A549 (cell line): ENCODE measurements around the gene PBX4. TPM values are rescaled to one million over a fixed set of nuclear protein-coding genes. Genes with fewer than 3 reads are reported as not detected.

Experiments used
- ATAC-seq, 2 experiments: fragments of 200-7000 bp in 1 of 2; fragments of >200 bp in 1 of 2; cut with Nextera tagmentation in 1 of 2; cut with Tn5 transposase in 1 of 2; 3 replicates each; pipeline versions ENCODE4 v1.8.0 to v1.9.1; 2018 to 2020; ENCODE audit warnings: mild to moderate bottlenecking in 1 of 2, moderate library complexity in 1 of 2
- CTCF ChIA-PET: fragments of 300-600 bp; sonication (Branson Sonifier 250); formaldehyde crosslinking; extraction: SDS; loops from one replicate; lab custom pipeline; 2021; ENCODE audit warnings: antibody characterized with exemption, inconsistent platforms; lab: Yijun Ruan, JAX
- POLR2A ChIA-PET: fragments of 350-600 bp; formaldehyde crosslinking; extraction: SDS; loops from one replicate; lab custom pipeline; 2021; ENCODE audit warnings: antibody characterized with exemption, inconsistent platforms; lab: Yijun Ruan, JAX
- DNase-seq, 2 experiments: peaks; one replicate each; pipeline versions ENCODE4 v3.0.0 to v3.0.0-alpha.2; 2011 to 2016; ENCODE audit warnings: low read depth in 1 of 2, low spot score in 1 of 2
- FAIRE-seq: peaks from 2 replicates; lab custom pipeline; 2011; peaks lifted over from hg19 to GRCh38; lab: Jason Lieb, UNC
- H3K27ac ChIP-seq, 2 experiments: fragments of >200 bp; sonication (Bioruptor Twin); formaldehyde crosslinking; 3 replicates each; pipeline ENCODE4 v1.5.1; 2016 to 2017
- H3K4me1 ChIP-seq: fragments of >200 bp; sonication (Bioruptor Twin); formaldehyde crosslinking; 3 replicates; pipeline ENCODE4 v1.6.1; 2016
- H3K4me2 ChIP-seq: fragments of >200 bp; sonication (Bioruptor Twin); formaldehyde crosslinking; 3 replicates; pipeline ENCODE4 v1.6.1; 2016
- H3K4me3 ChIP-seq: fragments of >200 bp; sonication (Bioruptor Twin); formaldehyde crosslinking; 3 replicates; pipeline ENCODE4 v1.5.1; 2016
- H3K9me3 ChIP-seq: fragments of >200 bp; sonication (Bioruptor Twin); formaldehyde crosslinking; 3 replicates; pipeline ENCODE4 v1.6.1; 2016
- BHLHE40 ChIP-seq: IDR thresholded peaks from 2 replicates; pipeline ENCODE4 v1.6.1; 2012; ENCODE audit warnings: low read depth, low read length, inconsistent platforms
- CBX2 ChIP-seq: fragments of 200-600 bp; sonication (generic); IDR thresholded peaks from 2 replicates; pipeline ENCODE4 v1.6.1; 2016; ENCODE audit warnings: low read depth, mild to moderate bottlenecking, borderline replicate concordance
- CBX8 ChIP-seq: fragments of 200-600 bp; sonication (generic); IDR thresholded peaks from 2 replicates; pipeline ENCODE4 v1.6.1; 2016
- CHD2 ChIP-seq: fragments of 150-350 bp; IDR thresholded peaks from 2 replicates; pipeline ENCODE4 v1.6.1; 2014; ENCODE audit warnings: low read length; ENCODE audit not compliant: partially characterized antibody
- EHF ChIP-seq: fragments of 250-450 bp; sonication (Bioruptor Pico); IDR thresholded peaks from 2 replicates; pipeline ENCODE4 v1.5.0; 2020; ENCODE audit warnings: mild to moderate bottlenecking
- EHMT2 ChIP-seq: fragments of 200-600 bp; sonication (generic); IDR thresholded peaks from 2 replicates; pipeline ENCODE4 v1.6.1; 2016; ENCODE audit warnings: antibody characterized with exemption, low read depth, mild to moderate bottlenecking, moderate library complexity
- EP300 ChIP-seq, 2 experiments: fragments of >200 bp; sonication (Bioruptor Twin); formaldehyde crosslinking; IDR thresholded peaks; 2 replicates in 1 of 2; 3 replicates in 1 of 2; pipeline ENCODE4 v1.6.1; 2016 to 2017
- FOSL2 ChIP-seq, 2 experiments: fragments of 450-650 bp in 1 of 2; fragments of >200 bp in 1 of 2; sonication (Bioruptor Twin) in 1 of 2; formaldehyde crosslinking; IDR thresholded peaks; 2 replicates each; pipeline versions ENCODE4 v1.5.0 to v1.6.1; 2016 to 2020; ENCODE audit warnings: mild to moderate bottlenecking in 1 of 2, moderate library complexity in 1 of 2
- JUNB ChIP-seq: fragments of >200 bp; sonication (Bioruptor Twin); formaldehyde crosslinking; IDR thresholded peaks from 2 replicates; pipeline ENCODE4 v1.6.1; 2016
- MAFK ChIP-seq: fragments of 450-650 bp; IDR thresholded peaks from 2 replicates; pipeline ENCODE4 v1.6.1; 2014; ENCODE audit not compliant: partially characterized antibody
- MAZ ChIP-seq: fragments of 150-350 bp; IDR thresholded peaks from 2 replicates; pipeline ENCODE4 v1.6.1; 2014; ENCODE audit warnings: antibody characterized with exemption, low read depth, low read length, borderline replicate concordance
- MYC ChIP-seq: IDR thresholded peaks from 2 replicates; pipeline ENCODE4 v1.6.1; 2012; ENCODE audit warnings: mild to moderate bottlenecking, inconsistent platforms, low read length, improper control_type of control experiment, borderline replicate concordance
- POLR2A ChIP-seq: IDR thresholded peaks from 2 replicates; pipeline ENCODE4 v1.6.1; 2012; ENCODE audit warnings: mild to moderate bottlenecking, low read length
- RAD21 ChIP-seq, 2 experiments: fragments of >200 bp in 1 of 2; sonication (Bioruptor Twin) in 1 of 2; formaldehyde crosslinking in 1 of 2; IDR thresholded peaks in 1 of 2; conservative IDR thresholded peaks in 1 of 2; 2 replicates in 1 of 2; 3 replicates in 1 of 2; pipeline ENCODE4 v1.6.1; 2012 to 2018; ENCODE audit warnings: inconsistent platforms in 1 of 2
- RARB ChIP-seq: fragments of 250-450 bp; sonication (Bioruptor Pico); IDR thresholded peaks from 2 replicates; pipeline ENCODE4 v1.8.0; 2021; ENCODE audit warnings: mild to moderate bottlenecking, moderate library complexity
- RFX5 ChIP-seq: fragments of 450-650 bp; IDR thresholded peaks from 2 replicates; pipeline ENCODE4 v1.7.1; 2014; ENCODE audit warnings: antibody characterized with exemption, mild to moderate bottlenecking, moderate library complexity
- SREBF2 ChIP-seq: fragments of 450-650 bp; IDR thresholded peaks from 2 replicates; pipeline ENCODE4 v1.6.1; 2014; ENCODE audit warnings: mild to moderate bottlenecking, moderate library complexity
- TFCP2L1 ChIP-seq: fragments of 250-450 bp; sonication (Bioruptor Pico); IDR thresholded peaks from 2 replicates; pipeline ENCODE4 v1.5.0; 2021; ENCODE audit warnings: mild to moderate bottlenecking
- ZNF302 ChIP-seq: fragments of 250-450 bp; sonication (Bioruptor Pico); IDR thresholded peaks from 2 replicates; pipeline ENCODE4 v1.9.0; 2021; ENCODE audit warnings: inconsistent platforms, mild to moderate bottlenecking, moderate library complexity
- WGBS: methylation state at CpG from one replicate; pipeline ENCODE4 v1.1.6; 2017; ENCODE audit errors: missing lambda C conversion rate; 5-methylcytosine and 5-hydroxymethylcytosine counted together
- polyA plus RNA-seq, 4 experiments: library from polyadenylated mRNA; depleted of rRNA in 3 of 4; stranded (reverse); fragments of >200 nt; fragmentation: RNase III in 1 of 4; extraction: RNeasy Plus Mini Kit Qiagen cat#74134 plus additional on column Dnase treatment in 1 of 4; gene quantifications; 2 replicates in 3 of 4; 3 replicates in 1 of 4; pipeline ENCODE4 v1.2.3, GENCODE V29; 2011 to 2017
- TF ChIP-seq, protein P1 (sequence below): fragments of >200 bp; sonication (Bioruptor Twin); formaldehyde crosslinking; IDR thresholded peaks from 3 replicates; pipeline ENCODE4 v1.5.1; 2016
- TF ChIP-seq, protein P2 (sequence below): fragments of 150-350 bp; IDR thresholded peaks from 2 replicates; pipeline ENCODE4 v1.6.1; 2014; ENCODE audit warnings: low read depth, mild to moderate bottlenecking, low read length
- TF ChIP-seq, protein P3 (sequence below): IDR thresholded peaks from 2 replicates; pipeline ENCODE4 v1.6.1; 2012
- TF ChIP-seq, protein P4 (sequence below): fragments of 450-650 bp; IDR thresholded peaks from 2 replicates; pipeline ENCODE4 v1.6.1; 2014; ENCODE audit warnings: antibody characterized with exemption
- TF ChIP-seq, protein P5 (sequence below): fragments of 200-600 bp; sonication (generic); IDR thresholded peaks from 2 replicates; pipeline ENCODE4 v1.6.1; 2016; ENCODE audit warnings: antibody characterized with exemption, mild to moderate bottlenecking, moderate library complexity

The PBX4 gene
- polyA plus RNA-seq, 2 of the 4 experiments (the other 2 are of a cell fraction): 0.70 to 0.90 TPM

DNA sequence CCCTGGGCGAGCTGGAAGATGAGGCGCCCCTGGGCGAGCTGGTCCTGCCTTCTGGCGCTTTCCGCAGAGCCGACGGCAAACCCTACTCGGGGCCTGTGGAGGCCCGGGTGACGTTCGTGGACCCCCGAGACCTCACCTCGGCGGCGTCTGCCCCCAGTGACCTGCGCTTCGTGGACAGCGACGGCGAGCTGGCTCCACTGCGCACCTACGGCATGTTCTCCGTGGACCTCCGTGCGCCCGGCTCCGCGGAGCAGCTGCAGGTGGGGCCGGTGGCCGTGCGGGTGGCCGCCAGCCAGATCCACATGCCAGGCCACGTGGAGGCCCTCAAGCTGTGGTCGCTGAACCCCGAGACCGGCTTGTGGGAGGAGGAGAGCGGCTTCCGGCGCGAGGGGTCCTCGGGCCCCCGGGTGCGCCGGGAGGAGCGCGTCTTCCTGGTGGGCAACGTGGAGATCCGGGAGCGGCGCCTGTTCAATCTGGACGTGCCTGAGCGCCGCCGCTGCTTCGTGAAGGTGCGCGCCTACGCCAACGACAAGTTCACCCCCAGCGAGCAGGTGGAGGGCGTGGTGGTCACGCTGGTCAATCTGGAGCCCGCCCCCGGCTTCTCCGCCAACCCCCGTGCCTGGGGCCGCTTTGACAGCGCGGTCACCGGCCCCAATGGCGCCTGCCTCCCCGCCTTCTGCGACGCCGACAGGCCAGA is 74.1 kb downstream of the PBX4 start:
- ChIA-PET CTCF (interaction anchor here (1.3 to 2.1 kb wide), 2 partner anchors 10 to 99 kb away, joined by 6 to 10 read pairs; partner anchors contain the start of gene GMIP), POLR2A (no interaction called here)
- H3K9me3 ChIP-seq: no peaks in the 10 kb centered on the region
- FAIRE-seq (no peak), DNase-seq (no peak), ATAC-seq (no peak)
- H3K4me2 ChIP-seq: no peak overlapping the region
- TF ChIP-seq, protein P1, sequence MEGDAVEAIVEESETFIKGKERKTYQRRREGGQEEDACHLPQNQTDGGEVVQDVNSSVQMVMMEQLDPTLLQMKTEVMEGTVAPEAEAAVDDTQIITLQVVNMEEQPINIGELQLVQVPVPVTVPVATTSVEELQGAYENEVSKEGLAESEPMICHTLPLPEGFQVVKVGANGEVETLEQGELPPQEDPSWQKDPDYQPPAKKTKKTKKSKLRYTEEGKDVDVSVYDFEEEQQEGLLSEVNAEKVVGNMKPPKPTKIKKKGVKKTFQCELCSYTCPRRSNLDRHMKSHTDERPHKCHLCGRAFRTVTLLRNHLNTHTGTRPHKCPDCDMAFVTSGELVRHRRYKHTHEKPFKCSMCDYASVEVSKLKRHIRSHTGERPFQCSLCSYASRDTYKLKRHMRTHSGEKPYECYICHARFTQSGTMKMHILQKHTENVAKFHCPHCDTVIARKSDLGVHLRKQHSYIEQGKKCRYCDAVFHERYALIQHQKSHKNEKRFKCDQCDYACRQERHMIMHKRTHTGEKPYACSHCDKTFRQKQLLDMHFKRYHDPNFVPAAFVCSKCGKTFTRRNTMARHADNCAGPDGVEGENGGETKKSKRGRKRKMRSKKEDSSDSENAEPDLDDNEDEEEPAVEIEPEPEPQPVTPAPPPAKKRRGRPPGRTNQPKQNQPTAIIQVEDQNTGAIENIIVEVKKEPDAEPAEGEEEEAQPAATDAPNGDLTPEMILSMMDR: no peak
- TF ChIP-seq CBX2 (no peak), EP300 (IDR thresholded peaks at IDR 0.05) (no peak), RFX5 (no peak), MAFK (no peak), RARB (CRISPR knock-in tag) (no peak), SREBF2 (no peak)
- TF ChIP-seq, protein P2, sequence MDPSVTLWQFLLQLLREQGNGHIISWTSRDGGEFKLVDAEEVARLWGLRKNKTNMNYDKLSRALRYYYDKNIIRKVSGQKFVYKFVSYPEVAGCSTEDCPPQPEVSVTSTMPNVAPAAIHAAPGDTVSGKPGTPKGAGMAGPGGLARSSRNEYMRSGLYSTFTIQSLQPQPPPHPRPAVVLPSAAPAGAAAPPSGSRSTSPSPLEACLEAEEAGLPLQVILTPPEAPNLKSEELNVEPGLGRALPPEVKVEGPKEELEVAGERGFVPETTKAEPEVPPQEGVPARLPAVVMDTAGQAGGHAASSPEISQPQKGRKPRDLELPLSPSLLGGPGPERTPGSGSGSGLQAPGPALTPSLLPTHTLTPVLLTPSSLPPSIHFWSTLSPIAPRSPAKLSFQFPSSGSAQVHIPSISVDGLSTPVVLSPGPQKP: no peak
- H3K4me1 ChIP-seq: no peaks in the 10 kb centered on the region
- H3K4me3 ChIP-seq: no peak overlapping the region
- 95% methylated on average over 28 of the region's 75 CpGs for WGBS
- no peak overlapping the region for H3K27ac ChIP-seq

DNA sequence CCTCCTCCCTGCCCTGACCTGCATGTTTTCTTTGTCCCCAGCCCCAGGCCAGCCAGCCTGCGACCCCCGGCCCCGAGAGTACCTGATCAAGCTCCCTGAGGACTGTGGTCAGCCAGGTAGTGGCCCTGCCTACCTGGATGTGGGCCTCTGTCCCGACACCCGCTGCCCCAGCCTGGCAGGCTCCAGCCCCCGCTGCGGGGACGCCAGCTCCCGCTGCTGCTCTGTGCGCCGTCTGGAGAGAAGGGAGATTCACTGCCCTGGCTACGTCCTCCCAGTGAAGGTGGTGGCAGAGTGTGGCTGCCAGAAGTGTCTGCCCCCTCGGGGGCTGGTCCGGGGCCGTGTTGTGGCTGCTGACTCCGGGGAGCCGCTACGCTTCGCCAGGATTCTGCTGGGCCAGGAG is 74.8 kb downstream of the PBX4 start:
- POLR2A ChIA-PET: interaction anchor here (0.6 kb wide), 1 partner anchor 35 kb away, joined by 3 read pairs; no protein-coding TSS in a partner anchor
- CTCF ChIA-PET: interaction anchor here (1.0 to 2.1 kb wide), 4 partner anchors 8 to 12 kb away, joined by 3 to 10 read pairs (median 4); no protein-coding TSS in a partner anchor
- H3K4me3 ChIP-seq: no peak overlapping the region
- H3K9me3 ChIP-seq: no peaks in the 10 kb centered on the region
- H3K4me1 ChIP-seq: no peaks in the 10 kb centered on the region
- no peak overlapping the region for H3K27ac ChIP-seq
- no peak for TF ChIP-seq CBX8
- TF ChIP-seq RAD21 (conservative IDR thresholded peaks at IDR 0.05 in 1 of 2, IDR thresholded peaks at IDR 0.05 in 1 of 2): no peak
- no peak for TF ChIP-seq MAZ
- TF ChIP-seq EHMT2: no peak
- TF ChIP-seq, protein P3, sequence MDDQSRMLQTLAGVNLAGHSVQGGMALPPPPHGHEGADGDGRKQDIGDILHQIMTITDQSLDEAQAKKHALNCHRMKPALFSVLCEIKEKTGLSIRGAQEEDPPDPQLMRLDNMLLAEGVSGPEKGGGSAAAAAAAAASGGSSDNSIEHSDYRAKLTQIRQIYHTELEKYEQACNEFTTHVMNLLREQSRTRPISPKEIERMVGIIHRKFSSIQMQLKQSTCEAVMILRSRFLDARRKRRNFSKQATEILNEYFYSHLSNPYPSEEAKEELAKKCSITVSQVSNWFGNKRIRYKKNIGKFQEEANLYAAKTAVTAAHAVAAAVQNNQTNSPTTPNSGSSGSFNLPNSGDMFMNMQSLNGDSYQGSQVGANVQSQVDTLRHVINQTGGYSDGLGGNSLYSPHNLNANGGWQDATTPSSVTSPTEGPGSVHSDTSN: no peak
- TF ChIP-seq FOSL2 (IDR thresholded peaks at IDR 0.05): no peak
- TF ChIP-seq FOSL2 (CRISPR knock-in tag; IDR thresholded peaks at IDR 0.05): no peak
- TF ChIP-seq JUNB: no peak
- no peak for TF ChIP-seq ZNF302 (CRISPR knock-in tag)
- TF ChIP-seq BHLHE40: no peak
- TF ChIP-seq TFCP2L1 (CRISPR knock-in tag): no peak
- TF ChIP-seq, protein P4, sequence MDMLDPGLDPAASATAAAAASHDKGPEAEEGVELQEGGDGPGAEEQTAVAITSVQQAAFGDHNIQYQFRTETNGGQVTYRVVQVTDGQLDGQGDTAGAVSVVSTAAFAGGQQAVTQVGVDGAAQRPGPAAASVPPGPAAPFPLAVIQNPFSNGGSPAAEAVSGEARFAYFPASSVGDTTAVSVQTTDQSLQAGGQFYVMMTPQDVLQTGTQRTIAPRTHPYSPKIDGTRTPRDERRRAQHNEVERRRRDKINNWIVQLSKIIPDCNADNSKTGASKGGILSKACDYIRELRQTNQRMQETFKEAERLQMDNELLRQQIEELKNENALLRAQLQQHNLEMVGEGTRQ: no peak
- TF ChIP-seq MAFK: no peak
- TF ChIP-seq EP300 (IDR thresholded peaks at IDR 0.05): no peak
- TF ChIP-seq MYC: no peak
- TF ChIP-seq POLR2A: no peak
- no peak for TF ChIP-seq EHF (CRISPR knock-in tag)
- no peak for TF ChIP-seq CHD2
- TF ChIP-seq, protein P5, sequence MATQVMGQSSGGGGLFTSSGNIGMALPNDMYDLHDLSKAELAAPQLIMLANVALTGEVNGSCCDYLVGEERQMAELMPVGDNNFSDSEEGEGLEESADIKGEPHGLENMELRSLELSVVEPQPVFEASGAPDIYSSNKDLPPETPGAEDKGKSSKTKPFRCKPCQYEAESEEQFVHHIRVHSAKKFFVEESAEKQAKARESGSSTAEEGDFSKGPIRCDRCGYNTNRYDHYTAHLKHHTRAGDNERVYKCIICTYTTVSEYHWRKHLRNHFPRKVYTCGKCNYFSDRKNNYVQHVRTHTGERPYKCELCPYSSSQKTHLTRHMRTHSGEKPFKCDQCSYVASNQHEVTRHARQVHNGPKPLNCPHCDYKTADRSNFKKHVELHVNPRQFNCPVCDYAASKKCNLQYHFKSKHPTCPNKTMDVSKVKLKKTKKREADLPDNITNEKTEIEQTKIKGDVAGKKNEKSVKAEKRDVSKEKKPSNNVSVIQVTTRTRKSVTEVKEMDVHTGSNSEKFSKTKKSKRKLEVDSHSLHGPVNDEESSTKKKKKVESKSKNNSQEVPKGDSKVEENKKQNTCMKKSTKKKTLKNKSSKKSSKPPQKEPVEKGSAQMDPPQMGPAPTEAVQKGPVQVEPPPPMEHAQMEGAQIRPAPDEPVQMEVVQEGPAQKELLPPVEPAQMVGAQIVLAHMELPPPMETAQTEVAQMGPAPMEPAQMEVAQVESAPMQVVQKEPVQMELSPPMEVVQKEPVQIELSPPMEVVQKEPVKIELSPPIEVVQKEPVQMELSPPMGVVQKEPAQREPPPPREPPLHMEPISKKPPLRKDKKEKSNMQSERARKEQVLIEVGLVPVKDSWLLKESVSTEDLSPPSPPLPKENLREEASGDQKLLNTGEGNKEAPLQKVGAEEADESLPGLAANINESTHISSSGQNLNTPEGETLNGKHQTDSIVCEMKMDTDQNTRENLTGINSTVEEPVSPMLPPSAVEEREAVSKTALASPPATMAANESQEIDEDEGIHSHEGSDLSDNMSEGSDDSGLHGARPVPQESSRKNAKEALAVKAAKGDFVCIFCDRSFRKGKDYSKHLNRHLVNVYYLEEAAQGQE: no peak
- no peak overlapping the region for H3K4me2 ChIP-seq
- 100% methylated on average over 4 of the region's 19 CpGs for WGBS
- no peak for ATAC-seq
- no peak for DNase-seq
- no peak for FAIRE-seq
